K562 (cell line): Measurements from ENCODE around the gene ETFBKMT. TPM values are rescaled to one million over a fixed set of nuclear protein-coding genes. Genes with fewer than 3 reads are reported as not detected.
A peak's percentile ranks its signal among the peaks of the same experiment; 100 is the strongest.

Experiments
- CEBPG ChIP-seq, 3 experiments: fragments of 200-800 bp in 1 of 3; sonication (Bioruptor generic) in 1 of 3; sonication (generic) in 1 of 3; formaldehyde crosslinking in 1 of 3; IDR thresholded peaks in 2 of 3; conservative IDR thresholded peaks in 1 of 3; 2 replicates each; pipeline versions ENCODE4 v1.6.1 to v1.8.0; 2016 to 2022; ENCODE audit warnings: missing compliant biosample characterization in 2 of 3, missing genetic modification characterization in 2 of 3, mild to moderate bottlenecking in 1 of 3, missing genetic modification reagents in 1 of 3
- GATAD2A ChIP-seq: fragments of 450-650 bp; IDR thresholded peaks from 2 replicates; pipeline ENCODE4 v1.6.1; 2017
- KAT8 ChIP-seq: fragments of 450-650 bp; IDR thresholded peaks from 2 replicates; pipeline ENCODE4 v1.6.1; 2016; ENCODE audit warnings: low read depth, mild to moderate bottlenecking
- NBN ChIP-seq: fragments of 450-650 bp; IDR thresholded peaks from 2 replicates; pipeline ENCODE4 v1.6.1; 2016; ENCODE audit warnings: low read depth, mild to moderate bottlenecking
- NR2F6 ChIP-seq: fragments of 450-650 bp; formaldehyde crosslinking; IDR thresholded peaks from 2 replicates; pipeline ENCODE4 v1.4.0; 2020; ENCODE audit warnings: mild to moderate bottlenecking
- POLR2AphosphoS5 ChIP-seq: IDR thresholded peaks from 2 replicates; pipeline ENCODE4 v1.6.1; 2011; ENCODE audit warnings: mild to moderate bottlenecking, low read depth, low read length, moderate library complexity; ENCODE audit not compliant: control insufficient read depth, insufficient read depth
- RNF219 ChIP-seq: fragments of 250-450 bp; sonication (Bioruptor Pico); IDR thresholded peaks from 2 replicates; pipeline ENCODE4 v1.5.0; 2022; ENCODE audit warnings: mild to moderate bottlenecking
- RREB1 ChIP-seq: fragments of 250-450 bp; sonication (Bioruptor Pico); IDR thresholded peaks from 2 replicates; pipeline ENCODE4 v1.4.0; 2020
- TEAD1 ChIP-seq, 2 experiments: fragments of 450-650 bp in 1 of 2; sonication (generic) in 1 of 2; formaldehyde crosslinking; IDR thresholded peaks; 2 replicates each; pipeline versions ENCODE4 v1.4.0 to v1.8.0; 2020 to 2022; ENCODE audit warnings: mild to moderate bottlenecking in 2 of 2, missing genetic modification reagents in 1 of 2
- ZNF347 ChIP-seq: fragments of 450-650 bp; formaldehyde crosslinking; IDR thresholded peaks from 2 replicates; pipeline ENCODE4 v1.4.0; 2020; ENCODE audit warnings: low read depth, mild to moderate bottlenecking, moderate library complexity
- polyA plus RNA-seq, 8 experiments: library from polyadenylated mRNA; depleted of rRNA in 4 of 8; stranded (reverse) in 5 of 8; unstranded in 3 of 8; fragments of >200 nt; fragmentation: Nextera tagmentation in 2 of 8; fragmentation: Illumina TruSeq in 1 of 8; extraction: Ambion mirVana in 2 of 8; extraction: Trizol in 1 of 8; gene quantifications; 2 replicates each; pipeline versions ENCODE4 v1.2.1 to v1.2.3, GENCODE V29; 2011 to 2014; ENCODE audit warnings: inconsistent platforms in 1 of 8, missing spikeins in 1 of 8
- total RNA-seq, 7 experiments: library from RNA; depleted of rRNA in 6 of 7; stranded (reverse); fragments of >200 nt in 6 of 7; fragmentation: Illumina TruSeq in 2 of 7; extraction: Trizol in 2 of 7; gene quantifications; 2 replicates each; pipeline versions ENCODE4 v1.2.1 to v1.2.3, GENCODE V29; 2011 to 2021; ENCODE audit warnings: low replicate concordance in 1 of 7

Gene ETFBKMT
- total and polyA plus RNA-seq, 9 of the 15 experiments (the other 6 are each of a cell fraction or from before 2014, with no cell fraction given) = 0.18 to 1.7 (median 0.96) TPM

DNA sequence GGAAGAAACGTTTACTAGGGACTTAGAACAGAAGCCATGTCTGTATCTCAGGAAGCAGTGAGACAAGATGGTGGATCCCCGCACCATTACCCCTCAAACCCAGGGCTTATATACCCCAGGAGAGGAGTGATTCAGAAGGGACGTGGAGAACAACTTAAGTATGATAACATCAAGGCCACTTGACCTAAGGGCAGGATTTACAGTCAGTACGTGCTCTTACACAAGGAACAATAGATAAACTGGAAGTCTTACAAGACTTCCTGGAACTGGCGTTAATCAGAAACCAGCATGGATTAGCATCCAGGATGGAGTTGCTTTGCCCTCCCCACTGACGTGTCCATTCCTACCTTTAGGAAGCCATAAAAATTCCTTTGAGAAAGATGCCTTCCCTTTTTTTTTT is 8.6 kb upstream of the ETFBKMT start (continued):
- TF ChIP-seq CEBPG (CRISPR knock-in tag; IDR thresholded peaks at IDR 0.05) = 0 out of 2 replicates have a peak, but pooled peaks have one; percentile 39
- no peak for TF ChIP-seq CEBPG (tag; conservative IDR thresholded peaks at IDR 0.05 in 1 of 2, IDR thresholded peaks at IDR 0.05 in 1 of 2)
- TF ChIP-seq POLR2AphosphoS5 = no peak
- TF ChIP-seq RREB1 (CRISPR knock-in tag) = no peak
- TF ChIP-seq TEAD1 (CRISPR knock-in tag; IDR thresholded peaks at IDR 0.05) = 0 out of 4 replicates have a peak, but pooled peaks of 1 of the 2 experiments have one; percentile 12
- TF ChIP-seq NR2F6 (CRISPR knock-in tag) = peak; percentile 70; the same call in 1 of the 2 replicates
- TF ChIP-seq GATAD2A = 0 out of 2 replicates have a peak, but pooled peaks have one; percentile 14
- no peak for TF ChIP-seq RNF219 (CRISPR knock-in tag)
- TF ChIP-seq NBN = no peak
- no peak for TF ChIP-seq KAT8
- TF ChIP-seq ZNF347 (CRISPR knock-in tag) = no peak
